SU-DHL-6 (cell line): ENCODE data around the gene ZNF175.

Experiments
- H2AFZ ChIP-seq: fragments of 200-600 bp; sonication (generic); 2 replicates; pipeline ENCODE4 v1.6.1; 2014; ENCODE audit warnings: low read depth, mild to moderate bottlenecking, moderate library complexity, mixed read lengths, antibody characterized with exemption, low read length; ENCODE audit not compliant: severe bottlenecking
- H3F3A ChIP-seq: fragments of 200-600 bp; shearing (Covaris generic); 2 replicates; pipeline ENCODE4 v1.6.0; 2016; ENCODE audit warnings: antibody characterized with exemption, mild to moderate bottlenecking; ENCODE audit not compliant: insufficient read depth
- H3K27ac ChIP-seq: fragments of 200-600 bp; sonication (generic); 2 replicates; pipeline ENCODE4 v1.5.1; 2016; ENCODE audit warnings: low read depth, mild to moderate bottlenecking, low read length, moderate library complexity, mixed read lengths
- H3K27me3 ChIP-seq: fragments of 200-600 bp; sonication (generic), shearing (Covaris generic); 2 replicates; pipeline ENCODE4 v1.6.0; 2014; ENCODE audit warnings: mild to moderate bottlenecking, low read length
- H3K36me3 ChIP-seq: fragments of 200-600 bp; sonication (generic); 2 replicates; pipeline ENCODE4 v1.6.1; 2014; ENCODE audit warnings: mild to moderate bottlenecking, low read length, mixed read lengths
- H3K4me2 ChIP-seq: fragments of 300-600, 200-600 bp; shearing (Covaris generic), sonication (generic); 2 replicates; pipeline ENCODE4 v1.6.0; 2014; ENCODE audit warnings: low read length, low read depth, mild to moderate bottlenecking; ENCODE audit not compliant: poor library complexity, severe bottlenecking
- H3K4me3 ChIP-seq: fragments of 200-600 bp; sonication (generic); 2 replicates; pipeline ENCODE4 v1.5.1; 2014; ENCODE audit warnings: antibody characterized with exemption, low read length, mild to moderate bottlenecking, mixed read lengths; ENCODE audit not compliant: insufficient read depth, poor library complexity, severe bottlenecking
- H3K79me2 ChIP-seq: fragments of 200-600 bp; sonication (generic); 2 replicates; pipeline ENCODE4 v1.6.1; 2014; ENCODE audit warnings: mild to moderate bottlenecking, low read length, moderate library complexity; ENCODE audit not compliant: insufficient read depth
- H3K9ac ChIP-seq: fragments of 200-600 bp; sonication (generic); 2 replicates; pipeline ENCODE4 v1.7.0; 2014; ENCODE audit warnings: mild to moderate bottlenecking, low read length
- H3K9me2 ChIP-seq: fragments of 200-600 bp; sonication (generic); replicated peaks from 2 replicates; pipeline ENCODE4 v1.6.1; 2014; ENCODE audit warnings: low read length; ENCODE audit not compliant: insufficient read depth
- H3K9me3 ChIP-seq: fragments of 200-600 bp; sonication (generic); 2 replicates; pipeline ENCODE4 v1.6.1; 2014; ENCODE audit warnings: low read length, mixed read lengths; ENCODE audit not compliant: insufficient read depth
- H4K20me1 ChIP-seq: fragments of 200-600 bp; sonication (generic); 2 replicates; pipeline ENCODE4 v1.6.1; 2014; ENCODE audit warnings: low read depth, mild to moderate bottlenecking, antibody characterized with exemption, low read length, moderate library complexity, mixed read lengths
- CTCF ChIP-seq: fragments of 200-600 bp; sonication (generic); IDR thresholded peaks from one replicate; pipeline ENCODE4 v1.5.1; 2017; ENCODE audit warnings: antibody characterized with exemption, mild to moderate bottlenecking, low read length, moderate library complexity; ENCODE audit not compliant: insufficient read depth, poor library complexity, severe bottlenecking
- EZH2phosphoT487 ChIP-seq: fragments of 200-600 bp; sonication (generic), shearing (Covaris generic); conservative IDR thresholded peaks from 2 replicates; pipeline ENCODE4 v1.6.1; 2018; ENCODE audit warnings: mild to moderate bottlenecking, antibody characterized with exemption, low read length, moderate library complexity, mixed read lengths

Gene ZNF175

GRCh38 chr19:51572908-51573307 is 1.8 kb downstream of the ZNF175 start:
- Histone ChIP-seq H3K9me3 (no peaks in the 10 kb centered on the region), H3K79me2 (no peaks in the 10 kb centered on the region), H2AFZ (no peak overlapping the region), H3K4me2 (no peak overlapping the region), H4K20me1 (no peaks in the 10 kb centered on the region), H3K9ac (no peak overlapping the region), H3K9me2 (no peaks in the 10 kb centered on the region), H3K27ac (no peak overlapping the region), H3K36me3 (no peaks in the 10 kb centered on the region), H3F3A (no peaks in the 10 kb centered on the region), H3K4me3 (no peak overlapping the region), H3K27me3 (no peaks in the 10 kb centered on the region)
- TF ChIP-seq EZH2phosphoT487 (no peak), CTCF (no peak)

- H3F3A ChIP-seq, result no peaks in the 10 kb centered on the region
- no peak for TF ChIP-seq EZH2phosphoT487
- no peaks in the 10 kb centered on the region for H3K9me2 ChIP-seq
- no peak overlapping the region for H3K27ac ChIP-seq
- H3K9ac ChIP-seq, result no peak overlapping the region
- no peaks in the 10 kb centered on the region for H3K36me3 ChIP-seq
- no peak overlapping the region for H2AFZ ChIP-seq
- no peaks in the 10 kb centered on the region for H4K20me1 ChIP-seq
- H3K4me2 ChIP-seq, result no peak overlapping the region
- no peaks in the 10 kb centered on the region for H3K9me3 ChIP-seq
- no peaks in the 10 kb centered on the region for H3K27me3 ChIP-seq
- no peaks in the 10 kb centered on the region for H3K79me2 ChIP-seq
- H3K4me3 ChIP-seq, result no peak overlapping the region
Observed at GRCh38 chr19:51573331-51573730, 2.2 kb downstream of the ZNF175 start.

- Histone ChIP-seq H3K9me2 (no peaks in the 10 kb centered on the region), H3K27me3 (no peaks in the 10 kb centered on the region), H2AFZ (no peak overlapping the region), H4K20me1 (no peaks in the 10 kb centered on the region), H3F3A (no peaks in the 10 kb centered on the region), H3K9me3 (no peaks in the 10 kb centered on the region), H3K4me2 (no peak overlapping the region), H3K79me2 (no peaks in the 10 kb centered on the region), H3K4me3 (no peak overlapping the region), H3K36me3 (no peaks in the 10 kb centered on the region), H3K9ac (no peak overlapping the region), H3K27ac (no peak overlapping the region)
- TF ChIP-seq EZH2phosphoT487 (no peak), CTCF (no peak)
Observed at GRCh38 chr19:51576850-51577249, 5.8 kb downstream of the ZNF175 start.

GRCh38 chr19:51586103-51586728 is 15.1 kb downstream of the ZNF175 start:
- Histone ChIP-seq H3K27ac (no peak overlapping the region), H3F3A (no peaks in the 10 kb centered on the region), H3K79me2 (no peaks in the 10 kb centered on the region), H3K9me2 (no peaks in the 10 kb centered on the region), H3K9ac (no peak overlapping the region), H2AFZ (no peak overlapping the region), H3K27me3 (no peaks in the 10 kb centered on the region), H3K4me2 (no peak overlapping the region), H3K36me3 (no peaks in the 10 kb centered on the region), H3K4me3 (no peak overlapping the region), H4K20me1 (no peaks in the 10 kb centered on the region), H3K9me3 (peaks cover 21% of the 10 kb centered on the region; the same call in 1 of the 2 replicates)
- no peak for TF ChIP-seq CTCF
- TF ChIP-seq EZH2phosphoT487, result no peak
